GM13977 (cell line): Measurements from ENCODE around the gene ANKRD23.

Source experiments
- DNase-seq: peaks from one replicate; pipeline ENCODE4 v3.0.0; 2012; ENCODE audit warnings: low spot score
- CTCF ChIP-seq: IDR thresholded peaks from 2 replicates; pipeline ENCODE4 v1.5.1; 2012; ENCODE audit warnings: mild to moderate bottlenecking, control low read depth; ENCODE audit not compliant: insufficient read depth; ENCODE audit errors: extremely low read depth, missing control alignments
- in situ Hi-C: fragments of 300-500 bp; cut with MboI; formaldehyde crosslinking; loops from one replicate; pipeline ENCODE4 v1.12.0; 2022; ENCODE audit warnings: low sequenced_read_pairs, low pct_unique_long_range_greater_than_20kb, mixed read lengths, inconsistent platforms; ENCODE audit not compliant: unreplicated experiment

ANKRD23 gene

GRCh38 chr2:96861074-96861473, 17.3 kb upstream of the ANKRD23 start:
- no peak for TF ChIP-seq CTCF
- no peak for DNase-seq
- in situ Hi-C loops, result no loop called here

GRCh38 chr2:96860065-96861029, 16.5 kb upstream of the ANKRD23 start:
- no peak for TF ChIP-seq CTCF
- in situ Hi-C loops, result no loop called here
- no peak for DNase-seq

GRCh38 chr2:96859681-96860064, 15.9 kb upstream of the ANKRD23 start:
- in situ Hi-C loops, result loop anchor here (10.0 kb wide), 1 partner anchor 95 kb away; no protein-coding TSS in a partner anchor
- TF ChIP-seq CTCF, result no peak
- DNase-seq, result peak; percentile 29

- TF ChIP-seq CTCF, result no peak
- peak; percentile 29 for DNase-seq
- in situ Hi-C loops, result loop anchor here (10.0 kb wide), 1 partner anchor 96 kb away; no protein-coding TSS in a partner anchor
Measured at GRCh38 chr2:96859099-96859649, 15.4 kb upstream of the ANKRD23 start.

GRCh38 chr2:96857667-96858372, 14.0 kb upstream of the ANKRD23 start, which contains the start of gene ANKRD39:
TSS of gene ANKRD39 (minus strand) at chr2:96858016. CDS start at chr2:96857987, 29 bp downstream.
- in situ Hi-C loops, result loop anchor here (10.0 kb wide), 1 partner anchor 97 kb away; no protein-coding TSS in a partner anchor
- DNase-seq, result peak; percentile 100
- TF ChIP-seq CTCF, result peak; percentile 96
